ENCODE data around the gene AHCY. TPM values are rescaled to one million over a fixed set of nuclear protein-coding genes. Genes with fewer than 3 reads are reported as not detected.
"Not testable (repeated sequence)": the region's sequence is repeated elsewhere in the genome, so short reads cannot be mapped to it uniquely, and the experiment has no call there.

Gene AHCY
- total RNA-seq, 1 experiment from 2014 or later: 265 TPM

GRCh38 chr20:34293119-34293518 lies 10.0 kb downstream of the AHCY start:
- POLR2A ChIA-PET (ENCODE audit: unreplicated experiment): no interaction called here
- no peak for DNase-seq
- CTCF ChIA-PET: no interaction called here

GRCh38 chr20:34292496-34292895 lies 10.7 kb downstream of the AHCY start:
- POLR2A ChIA-PET (ENCODE audit: unreplicated experiment): no interaction called here
- no peak overlapping the region for H3K4me2 ChIP-seq (ENCODE audit: low read length)
- CTCF ChIA-PET: no interaction called here
- ATAC-seq (no peak), DNase-seq (no peak)
- no peak overlapping the region for H3K9ac ChIP-seq (ENCODE audit: low read length)
- H4K20me1 ChIP-seq (ENCODE audit: low read length): peaks cover 24% of the 10 kb centered on the region
- no peaks in the 10 kb centered on the region for H3K9me3 ChIP-seq (ENCODE audit: low read length)
- intact Hi-C loops (cut with micrococcal nuclease): no loop called here
- no peaks in the 10 kb centered on the region for H3F3A ChIP-seq (ENCODE audit: low read length, unreplicated experiment)
- no peaks in the 10 kb centered on the region for H3K27me3 ChIP-seq (ENCODE audit: low read length)
- no peak overlapping the region for H2AFZ ChIP-seq (ENCODE audit: low read length)
- TF ChIP-seq EZH2 (IDR thresholded peaks at IDR 0.05; ENCODE audit: low read length, unreplicated experiment): no peak
- no peak for TF ChIP-seq EZH2phosphoT487 (IDR thresholded peaks at IDR 0.05; ENCODE audit: borderline replicate concordance, low read length)
- no peak for TF ChIP-seq CTCF (conservative IDR thresholded peaks at IDR 0.05; ENCODE audit: low read depth, low read length)
- peaks cover 36% of the 10 kb centered on the region for H3K79me2 ChIP-seq (ENCODE audit: low read length)
- H3K4me1 ChIP-seq (ENCODE audit: insufficient read depth, low read length): no peaks in the 10 kb centered on the region
- no peaks in the 10 kb centered on the region for H3K9me2 ChIP-seq (replicated peaks; ENCODE audit: low read length)
- H3K36me3 ChIP-seq (ENCODE audit: low read depth, low read length): peaks cover 65% of the 10 kb centered on the region
- no peak overlapping the region for H3K4me3 ChIP-seq (ENCODE audit: low read length)
- H3K27ac ChIP-seq (ENCODE audit: low read length): no peak overlapping the region
- BruUV-seq (replicated peaks): no TSS peak

More at GRCh38 chr20:34293119-34293518, 10.0 kb downstream of the AHCY start:
- peaks cover 24% of the 10 kb centered on the region for H4K20me1 ChIP-seq (ENCODE audit: low read length)
- no peak overlapping the region for H3K4me3 ChIP-seq (ENCODE audit: low read length)
- H3F3A ChIP-seq (ENCODE audit: low read length, unreplicated experiment): no peaks in the 10 kb centered on the region
- no peaks in the 10 kb centered on the region for H3K9me3 ChIP-seq (ENCODE audit: low read length)
- TF ChIP-seq EZH2 (IDR thresholded peaks at IDR 0.05; ENCODE audit: low read length, unreplicated experiment): no peak
- no peak for TF ChIP-seq CTCF (conservative IDR thresholded peaks at IDR 0.05; ENCODE audit: low read depth, low read length)
- no peak for TF ChIP-seq EZH2phosphoT487 (IDR thresholded peaks at IDR 0.05; ENCODE audit: borderline replicate concordance, low read length)
- no peaks in the 10 kb centered on the region for H3K4me1 ChIP-seq (ENCODE audit: insufficient read depth, low read length)
- no peak overlapping the region for H3K9ac ChIP-seq (ENCODE audit: low read length)
- H2AFZ ChIP-seq (ENCODE audit: low read length): no peak overlapping the region
- H3K36me3 ChIP-seq (ENCODE audit: low read depth, low read length): peaks cover 59% of the 10 kb centered on the region
- H3K79me2 ChIP-seq (ENCODE audit: low read length): peaks cover 40% of the 10 kb centered on the region
- intact Hi-C loops (cut with micrococcal nuclease): no loop called here
- no peaks in the 10 kb centered on the region for H3K9me2 ChIP-seq (replicated peaks; ENCODE audit: low read length)
- H3K27ac ChIP-seq (ENCODE audit: low read length): no peak overlapping the region
- ATAC-seq: no peak
- BruUV-seq (replicated peaks): no TSS peak
- H3K27me3 ChIP-seq (ENCODE audit: low read length): no peaks in the 10 kb centered on the region
- H3K4me2 ChIP-seq (ENCODE audit: low read length): no peak overlapping the region

GRCh38 chr20:34290471-34290870 lies 12.7 kb downstream of the AHCY start:
- H3F3A ChIP-seq (ENCODE audit: low read length, unreplicated experiment): no peaks in the 10 kb centered on the region
- intact Hi-C loops (cut with micrococcal nuclease): no loop called here
- ChIA-PET POLR2A (ENCODE audit: unreplicated experiment) (no interaction called here), CTCF (no interaction called here)
- ATAC-seq: no peak
- H4K20me1 ChIP-seq (ENCODE audit: low read length): peaks cover 9% of the 10 kb centered on the region; the same call in 1 of the 2 replicates
- peaks cover 16% of the 10 kb centered on the region for H3K79me2 ChIP-seq (ENCODE audit: low read length)
- H3K36me3 ChIP-seq (ENCODE audit: low read depth, low read length): peaks cover 67% of the 10 kb centered on the region
- DNase-seq: no peak
- no peaks in the 10 kb centered on the region for H3K9me3 ChIP-seq (ENCODE audit: low read length)
- H3K4me1 ChIP-seq (ENCODE audit: insufficient read depth, low read length): no peaks in the 10 kb centered on the region
- no peak overlapping the region for H3K9ac ChIP-seq (ENCODE audit: low read length)
- H3K27ac ChIP-seq (ENCODE audit: low read length): no peak overlapping the region
- H2AFZ ChIP-seq (ENCODE audit: low read length): no peak overlapping the region
- H3K4me2 ChIP-seq (ENCODE audit: low read length): no peak overlapping the region
- no peaks in the 10 kb centered on the region for H3K27me3 ChIP-seq (ENCODE audit: low read length)
- no peaks in the 10 kb centered on the region for H3K9me2 ChIP-seq (replicated peaks; ENCODE audit: low read length)
- TF ChIP-seq EZH2 (IDR thresholded peaks at IDR 0.05; ENCODE audit: low read length, unreplicated experiment): no peak
- no peak for TF ChIP-seq EZH2phosphoT487 (IDR thresholded peaks at IDR 0.05; ENCODE audit: borderline replicate concordance, low read length)
- TF ChIP-seq CTCF (conservative IDR thresholded peaks at IDR 0.05; ENCODE audit: low read depth, low read length): no peak
- no TSS peak for BruUV-seq (replicated peaks)
- no peak overlapping the region for H3K4me3 ChIP-seq (ENCODE audit: low read length)

GRCh38 chr20:34287500-34287899 lies 15.7 kb downstream of the AHCY start:
- intact Hi-C loops (cut with micrococcal nuclease); H3F3A ChIP-seq (ENCODE audit: low read length, unreplicated experiment); H3K27ac ChIP-seq (ENCODE audit: low read length); H4K20me1 ChIP-seq (ENCODE audit: low read length); H3K4me2 ChIP-seq (ENCODE audit: low read length); H3K9me2 ChIP-seq (replicated peaks; ENCODE audit: low read length); H3K79me2 ChIP-seq (ENCODE audit: low read length); H3K4me3 ChIP-seq (ENCODE audit: low read length); H2AFZ ChIP-seq (ENCODE audit: low read length); H3K27me3 ChIP-seq (ENCODE audit: low read length); CTCF ChIA-PET; H3K9ac ChIP-seq (ENCODE audit: low read length); H3K4me1 ChIP-seq (ENCODE audit: insufficient read depth, low read length); H3K9me3 ChIP-seq (ENCODE audit: low read length); DNase-seq; ATAC-seq; POLR2A ChIA-PET (ENCODE audit: unreplicated experiment); BruUV-seq (replicated peaks): not testable (repeated sequence)
- peaks cover 72% of the 10 kb centered on the region for H3K36me3 ChIP-seq (ENCODE audit: low read depth, low read length)

All from PC-3 (cell line).